ENCODE results near the gene TACC3.

The TACC3 gene

GRCh38 chr4:1784789-1785591 is 63.7 kb downstream of the TACC3 start:
- TF ChIP-seq CTBP1 (IDR thresholded peaks at IDR 0.05; ENCODE audit: borderline replicate concordance) (no peak), PKNOX1 (IDR thresholded peaks at IDR 0.05) (no peak), NFRKB (IDR thresholded peaks at IDR 0.05) (no peak)
- DNase-seq (ENCODE audit: extremely low spot score): no peak
- CTCF ChIA-PET: interaction anchor here (1.5 kb wide), 1 partner anchor 37 kb away, joined by 4 read pairs; no protein-coding TSS in a partner anchor
- POLR2A ChIA-PET: interaction anchor here (1.1 to 2.2 kb wide), 2 partner anchors 7 to 8 kb away, joined by 4 to 6 read pairs; partner anchors contain the start of gene FGFR3

- no peak for DNase-seq (ENCODE audit: extremely low spot score)
- CTCF ChIA-PET: interaction anchor here (1.2 kb wide), 1 partner anchor 18 kb away, joined by 7 read pairs; no protein-coding TSS in a partner anchor
- POLR2A ChIA-PET: interaction anchor here (2.2 kb wide), 1 partner anchor 8 kb away, joined by 6 read pairs; no protein-coding TSS in a partner anchor
- TF ChIP-seq FOXK2 (IDR thresholded peaks at IDR 0.05) (no peak), FOXM1 (IDR thresholded peaks at IDR 0.05; ENCODE audit: borderline replicate concordance) (no peak), SP1 (IDR thresholded peaks at IDR 0.05) (no peak), L3MBTL2 (conservative IDR thresholded peaks at IDR 0.05) (no peak), HDGF (IDR thresholded peaks at IDR 0.05; ENCODE audit: borderline replicate concordance) (no peak), ELF4 (IDR thresholded peaks at IDR 0.05) (no peak), FOXA1 (IDR thresholded peaks at IDR 0.05) (no peak), SUZ12 (IDR thresholded peaks at IDR 0.05) (no peak), NFRKB (IDR thresholded peaks at IDR 0.05) (no peak), BHLHE40 (IDR thresholded peaks at IDR 0.05; ENCODE audit: borderline replicate concordance) (no peak), LEF1 (IDR thresholded peaks at IDR 0.05; ENCODE audit: borderline replicate concordance) (no peak), ARNT (IDR thresholded peaks at IDR 0.05) (no peak), ZNF384 (IDR thresholded peaks at IDR 0.05) (no peak), TARDBP (IDR thresholded peaks at IDR 0.05) (no peak), CTBP1 (IDR thresholded peaks at IDR 0.05; ENCODE audit: borderline replicate concordance) (no peak), PKNOX1 (IDR thresholded peaks at IDR 0.05) (no peak)
Observed at GRCh38 chr4:1785592-1785991, 64.3 kb downstream of the TACC3 start.

- TF ChIP-seq L3MBTL2 (conservative IDR thresholded peaks at IDR 0.05): no peak
- no peak for TF ChIP-seq LEF1 (IDR thresholded peaks at IDR 0.05; ENCODE audit: borderline replicate concordance)
- no peak for TF ChIP-seq HDGF (IDR thresholded peaks at IDR 0.05; ENCODE audit: borderline replicate concordance)
- TF ChIP-seq FOXK2 (IDR thresholded peaks at IDR 0.05): no peak
- no peak for TF ChIP-seq ARNT (IDR thresholded peaks at IDR 0.05)
- TF ChIP-seq FOXM1 (IDR thresholded peaks at IDR 0.05; ENCODE audit: borderline replicate concordance): no peak
- TF ChIP-seq ELF4 (IDR thresholded peaks at IDR 0.05): no peak
- TF ChIP-seq SUZ12 (IDR thresholded peaks at IDR 0.05): no peak
- no peak for TF ChIP-seq BHLHE40 (IDR thresholded peaks at IDR 0.05; ENCODE audit: borderline replicate concordance)
- no peak for TF ChIP-seq ZNF384 (IDR thresholded peaks at IDR 0.05)
- CTCF ChIA-PET: interaction anchor here (1.2 kb wide), 1 partner anchor 19 kb away, joined by 7 read pairs; no protein-coding TSS in a partner anchor
- POLR2A ChIA-PET: interaction anchor here (2.2 kb wide), 1 partner anchor 9 kb away, joined by 6 read pairs; no protein-coding TSS in a partner anchor
- no peak for DNase-seq (ENCODE audit: extremely low spot score)
Observed at GRCh38 chr4:1786544-1787362, 65.4 kb downstream of the TACC3 start.

- TF ChIP-seq SUZ12 (IDR thresholded peaks at IDR 0.05): no peak
- no peak for TF ChIP-seq BHLHE40 (IDR thresholded peaks at IDR 0.05; ENCODE audit: borderline replicate concordance)
- no peak for TF ChIP-seq ELF4 (IDR thresholded peaks at IDR 0.05)
- no peak for TF ChIP-seq TARDBP (IDR thresholded peaks at IDR 0.05)
- TF ChIP-seq FOXK2 (IDR thresholded peaks at IDR 0.05): no peak
- TF ChIP-seq PKNOX1 (IDR thresholded peaks at IDR 0.05): no peak
- TF ChIP-seq FOXA1 (IDR thresholded peaks at IDR 0.05): no peak
- TF ChIP-seq L3MBTL2 (conservative IDR thresholded peaks at IDR 0.05): no peak
- TF ChIP-seq LEF1 (IDR thresholded peaks at IDR 0.05; ENCODE audit: borderline replicate concordance): no peak
- no peak for TF ChIP-seq ZNF384 (IDR thresholded peaks at IDR 0.05)
- no peak for TF ChIP-seq NFRKB (IDR thresholded peaks at IDR 0.05)
- TF ChIP-seq SP1 (IDR thresholded peaks at IDR 0.05): no peak
- POLR2A ChIA-PET: interaction anchor here (2.2 kb wide), 1 partner anchor 10 kb away, joined by 6 read pairs; no protein-coding TSS in a partner anchor
- CTCF ChIA-PET: no interaction called here
- no peak for DNase-seq (ENCODE audit: extremely low spot score)
Observed at GRCh38 chr4:1787411-1788077, 66.2 kb downstream of the TACC3 start.

- TF ChIP-seq BHLHE40 (IDR thresholded peaks at IDR 0.05; ENCODE audit: borderline replicate concordance): no peak
- no peak for TF ChIP-seq LEF1 (IDR thresholded peaks at IDR 0.05; ENCODE audit: borderline replicate concordance)
- no peak for TF ChIP-seq L3MBTL2 (conservative IDR thresholded peaks at IDR 0.05)
- no peak for TF ChIP-seq SP1 (IDR thresholded peaks at IDR 0.05)
- no peak for TF ChIP-seq CTBP1 (IDR thresholded peaks at IDR 0.05; ENCODE audit: borderline replicate concordance)
- no peak for TF ChIP-seq TARDBP (IDR thresholded peaks at IDR 0.05)
- TF ChIP-seq SUZ12 (IDR thresholded peaks at IDR 0.05): no peak
- TF ChIP-seq HDGF (IDR thresholded peaks at IDR 0.05; ENCODE audit: borderline replicate concordance): no peak
- no peak for TF ChIP-seq ELF4 (IDR thresholded peaks at IDR 0.05)
- no peak for TF ChIP-seq FOXM1 (IDR thresholded peaks at IDR 0.05; ENCODE audit: borderline replicate concordance)
- TF ChIP-seq ZNF384 (IDR thresholded peaks at IDR 0.05): no peak
- no peak for TF ChIP-seq PKNOX1 (IDR thresholded peaks at IDR 0.05)
- no peak for TF ChIP-seq FOXK2 (IDR thresholded peaks at IDR 0.05)
- TF ChIP-seq FOXA1 (IDR thresholded peaks at IDR 0.05): no peak
- TF ChIP-seq NFRKB (IDR thresholded peaks at IDR 0.05): no peak
- no peak for TF ChIP-seq ARNT (IDR thresholded peaks at IDR 0.05)
- ChIA-PET POLR2A (interaction anchor here (0.8 kb wide), 1 partner anchor 25 kb away, joined by 3 read pairs; no protein-coding TSS in a partner anchor), CTCF (interaction anchor here (0.7 to 1.2 kb wide), 2 partner anchors 7 to 42 kb away, joined by 3 to 6 read pairs; no protein-coding TSS in a partner anchor)
- no peak for DNase-seq (ENCODE audit: extremely low spot score)
Observed at GRCh38 chr4:1788254-1788973, 67.1 kb downstream of the TACC3 start.

Data from HEK293T (cell line).